MV-4-11 (cell line): ENCODE measurements around the gene MPO.

ENCODE experiments used
- DNase-seq: peaks from one replicate; lab custom pipeline; 2025; lab: John Stamatoyannopoulos, UW

MPO gene

GRCh38 chr17:58280480-58281217 lies at the start of gene MPO:
TSS of gene MPO (minus strand) at chr17:58280935. CDS start at chr17:58280758, 177 bp downstream.
- DNase-seq, result no peak

GRCh38 chr17:58329810-58330537 lies 49.2 kb upstream of the MPO start:
- DNase-seq, result no peak

- peak; percentile 98 for DNase-seq
Observed at GRCh38 chr17:58329035-58329809, 48.5 kb upstream of the MPO start.

GRCh38 chr17:58328195-58329034 lies 47.7 kb upstream of the MPO start, which contains the start of gene TSPOAP1:
TSS of gene TSPOAP1 (minus strand) at chr17:58328795. CDS start at chr17:58327920, 875 bp downstream.
- peak; percentile 92 for DNase-seq

- DNase-seq, result no peak
Observed at GRCh38 chr17:58327363-58328194, 46.8 kb upstream of the MPO start.

GRCh38 chr17:58326609-58327362 lies 46.1 kb upstream of the MPO start:
- DNase-seq, result no peak

- no peak for DNase-seq
Observed at GRCh38 chr17:58325976-58326468, 45.3 kb upstream of the MPO start.

- DNase-seq, result no peak
Observed at GRCh38 chr17:58325289-58325726, 44.6 kb upstream of the MPO start.

- no peak for DNase-seq
Observed at GRCh38 chr17:58324409-58325288, 43.9 kb upstream of the MPO start.

GRCh38 chr17:58324056-58324408 lies 43.3 kb upstream of the MPO start:
- DNase-seq, result no peak

GRCh38 chr17:58323366-58324055 lies 42.8 kb upstream of the MPO start:
- no peak for DNase-seq

- no peak for DNase-seq
Observed at GRCh38 chr17:58322581-58323185, 41.9 kb upstream of the MPO start.

GRCh38 chr17:58321571-58322525 lies 41.1 kb upstream of the MPO start:
- no peak for DNase-seq

GRCh38 chr17:58320570-58321323 lies 40.0 kb upstream of the MPO start:
- DNase-seq, result no peak

- no peak for DNase-seq
Observed at GRCh38 chr17:58320163-58320558, 39.4 kb upstream of the MPO start.
